BLaER1 (cell line): ENCODE results near the gene HOXD11.

Experiments used
- H3K27ac ChIP-seq: shearing (Covaris generic); formaldehyde crosslinking; 2 replicates; pipeline ENCODE4 v1.8.1; 2022
- H3K27me3 ChIP-seq: shearing (Covaris generic); formaldehyde crosslinking; 2 replicates; pipeline ENCODE4 v1.8.1; 2022
- H3K36me3 ChIP-seq: shearing (Covaris generic); formaldehyde crosslinking; 2 replicates; pipeline ENCODE4 v1.8.1; 2022
- H3K4me1 ChIP-seq: shearing (Covaris generic); formaldehyde crosslinking; 2 replicates; pipeline ENCODE4 v1.8.1; 2022
- H3K4me2 ChIP-seq: shearing (Covaris generic); formaldehyde crosslinking; 2 replicates; pipeline ENCODE4 v1.8.1; 2022
- H3K4me3 ChIP-seq: shearing (Covaris generic); formaldehyde crosslinking; 2 replicates; pipeline ENCODE4 v1.8.1; 2022
- H3K9ac ChIP-seq: shearing (Covaris generic); formaldehyde crosslinking; 2 replicates; pipeline ENCODE4 v1.8.1; 2022
- H3K9me3 ChIP-seq: shearing (Covaris generic); formaldehyde crosslinking; 2 replicates; pipeline ENCODE4 v1.8.1; 2022
- H4K20me1 ChIP-seq: shearing (Covaris generic); formaldehyde crosslinking; 2 replicates; pipeline ENCODE4 v1.8.1; 2022
- Cebpa-rat ChIP-seq: shearing (Covaris generic); IDR thresholded peaks from 2 replicates; pipeline ENCODE4 v1.8.1; 2022

Gene HOXD11

DNA sequence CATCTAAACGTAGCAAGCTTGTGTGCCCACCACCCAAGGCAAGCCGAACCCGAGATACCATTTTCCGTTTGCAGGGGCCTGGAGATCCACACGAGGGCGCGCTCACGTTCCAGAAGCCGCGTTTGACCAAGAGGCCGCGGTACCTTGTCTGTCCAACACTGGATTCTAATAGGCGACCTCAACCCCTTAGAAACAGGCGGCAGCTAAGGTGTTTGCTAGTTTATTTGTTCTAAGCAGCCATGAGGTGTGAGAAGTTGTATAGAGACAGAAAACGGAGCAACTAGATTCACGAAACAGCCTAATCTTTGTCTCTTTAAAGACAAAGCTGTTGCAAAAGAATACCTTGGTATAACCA, 4.2 kb downstream of the HOXD11 start:
- Histone ChIP-seq H3K9ac (no peak overlapping the region), H3K9me3 (peaks cover 67% of the 10 kb centered on the region), H3K4me2 (no peak overlapping the region), H4K20me1 (peaks cover 66% of the 10 kb centered on the region), H3K36me3 (no peaks in the 10 kb centered on the region), H3K27me3 (peaks cover 95% of the 10 kb centered on the region), H3K27ac (no peak overlapping the region), H3K4me3 (no peak overlapping the region), H3K4me1 (no peaks in the 10 kb centered on the region)
- TF ChIP-seq Cebpa-rat, result no peak

DNA sequence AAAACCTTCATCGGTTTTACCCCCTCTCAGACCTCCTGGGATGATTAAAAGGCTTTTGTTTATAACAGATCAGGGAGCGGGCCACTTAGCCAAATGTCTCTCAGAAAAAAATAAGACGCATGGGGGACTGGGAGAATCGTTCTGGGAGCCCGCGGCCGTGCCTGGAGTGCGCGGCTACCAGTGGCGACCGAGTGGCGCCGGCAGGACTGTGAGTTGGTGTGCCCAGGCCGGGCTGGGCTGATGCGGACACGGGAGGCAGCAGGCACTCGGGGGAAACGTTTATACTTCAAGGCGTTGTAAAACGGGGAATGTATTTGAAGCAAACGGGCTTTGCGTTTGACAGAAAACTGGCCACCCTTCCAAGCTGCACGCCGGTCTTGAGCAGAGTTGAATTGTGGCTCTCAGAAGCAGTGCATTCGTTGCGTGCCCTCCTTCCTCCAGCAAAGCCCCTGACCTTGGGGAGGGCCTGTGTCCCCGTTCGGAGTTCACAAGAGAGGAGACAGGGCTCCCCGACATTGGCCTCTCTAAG, 4.8 kb downstream of the HOXD11 start:
- H3K4me2 ChIP-seq, result no peak overlapping the region
- peaks cover 95% of the 10 kb centered on the region for H3K27me3 ChIP-seq
- no peaks in the 10 kb centered on the region for H3K4me1 ChIP-seq
- H3K27ac ChIP-seq, result no peak overlapping the region
- H3K4me3 ChIP-seq, result no peak overlapping the region
- no peak for TF ChIP-seq Cebpa-rat
- H4K20me1 ChIP-seq, result peaks cover 72% of the 10 kb centered on the region
- H3K9me3 ChIP-seq, result peaks cover 67% of the 10 kb centered on the region
- no peaks in the 10 kb centered on the region for H3K36me3 ChIP-seq
- H3K9ac ChIP-seq, result no peak overlapping the region

DNA sequence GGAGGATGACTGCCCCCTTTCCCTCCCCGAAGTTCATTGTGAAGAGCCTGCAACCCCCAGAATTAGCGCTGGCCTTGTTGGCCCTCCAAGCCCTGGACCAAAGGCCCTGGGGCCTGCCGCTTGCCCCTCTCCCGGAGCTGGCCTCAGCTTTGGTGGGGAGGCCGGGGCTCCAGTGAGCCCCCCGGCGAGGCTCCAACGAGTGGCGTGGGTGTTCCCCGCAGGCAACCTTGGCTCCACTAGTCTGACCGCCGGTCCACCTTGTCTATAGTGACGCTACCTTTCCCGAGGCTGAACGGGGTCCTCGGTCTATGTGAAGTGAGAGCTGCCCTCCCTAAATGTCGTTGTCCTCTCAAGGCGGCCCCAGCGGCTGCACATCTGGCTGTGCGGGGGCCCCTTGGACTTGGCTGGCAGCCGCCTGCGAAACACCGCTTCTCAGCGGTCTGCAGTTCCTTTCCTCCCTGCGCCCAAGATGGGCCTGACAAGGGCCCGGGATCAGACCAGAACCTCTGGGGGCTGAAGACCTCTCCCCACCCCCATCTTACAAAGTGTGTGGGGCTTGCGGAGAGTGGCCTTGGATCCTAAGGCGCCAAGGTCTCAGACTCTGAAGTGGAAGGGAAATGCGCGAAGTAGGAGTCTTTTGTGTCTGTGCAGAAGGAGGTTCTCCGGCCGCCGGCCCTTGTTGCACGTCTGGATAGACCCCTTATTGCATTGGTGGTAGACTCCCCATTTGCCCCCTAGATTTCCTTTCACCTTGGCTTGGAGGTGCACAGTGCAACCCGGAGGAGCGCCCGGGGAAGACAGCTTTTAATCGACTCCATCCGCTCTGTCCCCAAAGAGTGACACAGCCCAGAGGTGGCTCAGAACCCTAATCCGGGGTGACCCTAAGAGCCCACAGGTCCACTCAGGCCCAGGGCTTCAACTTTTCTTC, 5.6 kb downstream of the HOXD11 start:
- Histone ChIP-seq H3K27ac (no peak overlapping the region), H4K20me1 (peaks cover 80% of the 10 kb centered on the region), H3K9me3 (peaks cover 68% of the 10 kb centered on the region), H3K36me3 (no peaks in the 10 kb centered on the region), H3K27me3 (peaks cover 98% of the 10 kb centered on the region), H3K4me1 (no peaks in the 10 kb centered on the region), H3K4me3 (no peak overlapping the region), H3K4me2 (no peak overlapping the region), H3K9ac (no peak overlapping the region)
- no peak for TF ChIP-seq Cebpa-rat

DNA sequence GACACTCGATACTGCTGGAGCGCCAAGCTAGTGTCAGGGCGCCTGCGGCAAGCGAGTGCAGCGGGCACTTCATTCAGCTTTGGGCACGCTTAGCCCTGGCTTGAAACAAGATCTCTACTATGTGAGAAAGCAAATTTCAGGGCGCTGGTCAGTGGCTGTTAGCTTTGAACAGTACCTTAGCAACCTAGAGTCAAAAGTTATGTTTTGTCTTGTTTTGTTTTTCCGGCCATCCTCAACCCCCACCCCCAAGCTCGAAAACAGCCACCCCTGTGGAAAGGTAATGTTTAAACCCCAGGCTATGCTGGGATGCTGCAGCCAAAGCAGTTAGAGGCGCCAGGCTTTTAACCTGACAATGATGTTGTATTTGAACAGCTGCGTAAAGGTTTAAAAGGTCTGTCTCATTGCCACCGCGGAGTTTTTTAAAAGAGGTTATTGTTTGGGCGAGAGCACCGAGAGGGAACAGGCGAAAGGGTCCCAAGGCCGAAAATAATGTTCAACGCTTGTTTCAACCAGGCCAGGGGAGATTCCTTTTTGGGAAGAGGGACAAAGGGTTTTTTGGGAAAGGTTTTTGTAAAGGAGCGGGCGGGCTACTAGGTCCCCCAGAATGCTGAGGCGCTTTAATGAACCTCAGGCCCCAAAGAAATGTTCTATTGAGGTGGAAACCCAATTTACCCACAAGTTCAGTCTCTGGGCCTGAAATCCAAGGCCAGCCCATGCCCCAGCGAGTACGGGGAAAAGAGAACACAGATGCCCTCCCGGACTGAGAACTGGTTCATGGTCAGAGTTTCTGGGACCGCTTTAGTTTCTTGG, 7.2 kb downstream of the HOXD11 start:
- Histone ChIP-seq H3K9me3 (peaks cover 62% of the 10 kb centered on the region), H3K36me3 (no peaks in the 10 kb centered on the region), H3K4me2 (no peak overlapping the region), H3K4me1 (no peaks in the 10 kb centered on the region), H4K20me1 (peaks cover 92% of the 10 kb centered on the region), H3K9ac (no peak overlapping the region), H3K4me3 (no peak overlapping the region), H3K27ac (no peak overlapping the region), H3K27me3 (peaks cover 100% of the 10 kb centered on the region)
- TF ChIP-seq Cebpa-rat, result no peak

DNA sequence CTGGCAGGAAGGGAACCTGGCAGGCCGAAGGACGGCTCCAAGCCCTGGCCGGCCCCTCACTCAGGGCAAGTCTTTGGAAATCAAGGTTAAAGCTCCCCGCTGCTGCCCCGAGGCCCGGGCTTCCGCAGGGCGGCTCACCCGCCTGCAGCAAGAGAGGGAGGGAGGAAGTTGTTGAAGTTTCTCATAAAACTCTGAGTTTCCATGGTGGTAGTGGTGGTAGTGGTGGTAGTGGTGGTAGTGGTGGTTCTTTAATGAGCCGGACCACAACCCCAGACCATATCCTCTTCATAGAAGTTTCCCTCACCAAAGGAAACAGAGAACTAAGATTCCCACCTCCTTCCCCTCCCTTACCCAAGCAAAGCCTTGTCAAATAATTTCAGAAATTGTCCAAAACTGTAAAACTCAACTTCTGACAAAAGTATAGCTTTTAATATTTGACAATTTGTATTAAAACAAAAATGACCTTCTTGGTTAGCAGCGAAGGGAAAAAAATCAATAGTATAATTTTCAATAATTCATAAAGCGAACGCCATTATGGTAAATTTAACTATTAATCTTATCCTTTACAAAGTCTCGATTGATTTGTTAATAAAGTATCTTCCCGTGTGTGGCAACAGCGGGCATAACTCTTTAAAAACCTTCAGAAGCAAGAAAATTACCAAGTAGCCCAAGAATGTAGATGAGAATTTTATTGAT, 8.0 kb downstream of the HOXD11 start:
- H3K27ac ChIP-seq, result no peak overlapping the region
- H4K20me1 ChIP-seq, result peaks cover 90% of the 10 kb centered on the region
- no peaks in the 10 kb centered on the region for H3K4me1 ChIP-seq
- H3K9ac ChIP-seq, result no peak overlapping the region
- peaks cover 62% of the 10 kb centered on the region for H3K9me3 ChIP-seq
- H3K4me3 ChIP-seq, result no peak overlapping the region
- no peak for TF ChIP-seq Cebpa-rat
- peaks cover 100% of the 10 kb centered on the region for H3K27me3 ChIP-seq
- no peaks in the 10 kb centered on the region for H3K36me3 ChIP-seq
- H3K4me2 ChIP-seq, result no peak overlapping the region

DNA sequence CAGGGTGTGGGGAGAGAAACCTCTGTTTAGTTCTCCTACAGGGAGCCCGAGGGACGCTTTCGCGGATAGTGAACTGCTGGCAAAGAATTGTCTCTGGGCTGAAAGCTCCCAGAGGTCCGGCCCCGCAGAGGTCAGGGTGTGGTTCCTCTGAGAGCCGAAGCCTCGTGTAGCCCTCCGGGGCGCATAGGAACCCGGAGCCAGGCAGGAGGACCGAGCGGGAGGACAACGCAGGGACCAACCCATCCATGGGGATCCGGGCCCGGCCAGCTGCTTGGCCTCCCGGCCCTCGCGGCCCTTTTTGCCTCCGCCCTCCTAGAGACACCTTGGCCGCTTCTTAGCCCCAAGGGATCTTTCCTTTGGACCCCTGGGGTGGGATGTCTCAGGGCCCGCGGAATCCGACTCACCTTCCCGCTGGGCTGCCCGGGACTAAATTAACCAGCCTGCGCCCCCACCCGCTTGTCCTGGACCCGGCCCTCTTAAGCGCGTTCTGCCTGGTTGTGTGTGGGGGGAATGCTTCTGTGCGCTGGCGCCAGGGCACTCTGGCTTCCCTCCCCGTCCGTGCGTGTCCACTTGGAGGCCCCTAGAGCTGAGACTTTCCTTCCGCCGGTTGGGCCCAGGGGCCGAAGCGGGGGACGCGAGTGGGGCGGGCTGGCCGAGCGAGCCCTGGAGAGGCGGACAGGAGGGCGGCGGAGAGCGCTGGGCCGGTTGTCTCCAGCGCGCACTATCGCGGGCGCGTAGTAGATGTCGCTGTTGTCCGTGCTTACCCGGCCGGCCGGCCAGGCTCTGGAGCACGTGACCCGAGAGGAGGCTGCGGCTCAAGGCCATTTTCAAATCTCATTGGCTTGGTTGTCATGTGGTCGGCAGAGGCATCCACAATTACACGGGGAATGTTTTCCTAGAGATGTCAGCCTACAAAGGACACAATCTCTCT, 9.1 kb downstream of the HOXD11 start, which contains the start of gene HOXD10:
TSS of gene HOXD10 (plus strand) at position 896 of the 931 bp plus-strand sequence. CDS start 56 bp downstream, outside the sequence.
- Histone ChIP-seq H3K4me1 (no peaks in the 10 kb centered on the region), H3K4me3 (0 out of 2 replicates have a peak within 1 kb of the TSS, but pooled peaks have one; percentile 2), H4K20me1 (peaks cover 90% of the 10 kb centered on the region), H3K27me3 (peaks cover 100% of the 10 kb centered on the region), H3K9me3 (peaks cover 69% of the 10 kb centered on the region), H3K27ac (no peak within 1 kb of the TSS), H3K9ac (no peak within 1 kb of the TSS), H3K4me2 (no peak within 1 kb of the TSS), H3K36me3 (no peaks in the 10 kb centered on the region)
- no peak for TF ChIP-seq Cebpa-rat

DNA sequence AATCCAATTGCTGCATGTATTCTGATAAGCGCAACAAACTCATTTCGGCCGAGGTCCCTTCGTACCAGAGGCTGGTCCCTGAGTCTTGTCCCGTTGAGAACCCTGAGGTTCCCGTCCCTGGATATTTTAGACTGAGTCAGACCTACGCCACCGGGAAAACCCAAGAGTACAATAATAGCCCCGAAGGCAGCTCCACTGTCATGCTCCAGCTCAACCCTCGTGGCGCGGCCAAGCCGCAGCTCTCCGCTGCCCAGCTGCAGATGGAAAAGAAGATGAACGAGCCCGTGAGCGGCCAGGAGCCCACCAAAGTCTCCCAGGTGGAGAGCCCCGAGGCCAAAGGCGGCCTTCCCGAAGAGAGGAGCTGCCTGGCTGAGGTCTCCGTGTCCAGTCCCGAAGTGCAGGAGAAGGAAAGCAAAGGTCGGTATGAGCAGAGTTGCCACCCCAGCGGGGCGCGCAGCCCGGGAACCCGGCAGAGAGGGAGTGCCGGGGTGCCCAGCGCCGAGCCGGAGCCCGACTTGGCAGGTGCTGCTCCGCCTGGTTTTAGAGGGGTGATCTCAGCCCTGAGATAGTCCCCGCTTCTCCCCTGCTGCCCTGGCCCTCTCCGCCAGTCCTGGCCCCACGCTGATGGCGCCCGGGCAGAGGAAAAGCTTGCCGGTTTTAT, 10.2 kb downstream of the HOXD11 start:
- no peak for TF ChIP-seq Cebpa-rat
- no peaks in the 10 kb centered on the region for H3K36me3 ChIP-seq
- H3K4me1 ChIP-seq, result no peaks in the 10 kb centered on the region
- peaks cover 100% of the 10 kb centered on the region for H3K27me3 ChIP-seq
- no peak overlapping the region for H3K9ac ChIP-seq
- 0 out of 2 replicates have a peak overlapping the region, but pooled peaks have one; percentile 2 for H3K4me3 ChIP-seq
- H3K27ac ChIP-seq, result no peak overlapping the region
- peaks cover 74% of the 10 kb centered on the region for H3K9me3 ChIP-seq
- no peak overlapping the region for H3K4me2 ChIP-seq
- peaks cover 90% of the 10 kb centered on the region for H4K20me1 ChIP-seq

DNA sequence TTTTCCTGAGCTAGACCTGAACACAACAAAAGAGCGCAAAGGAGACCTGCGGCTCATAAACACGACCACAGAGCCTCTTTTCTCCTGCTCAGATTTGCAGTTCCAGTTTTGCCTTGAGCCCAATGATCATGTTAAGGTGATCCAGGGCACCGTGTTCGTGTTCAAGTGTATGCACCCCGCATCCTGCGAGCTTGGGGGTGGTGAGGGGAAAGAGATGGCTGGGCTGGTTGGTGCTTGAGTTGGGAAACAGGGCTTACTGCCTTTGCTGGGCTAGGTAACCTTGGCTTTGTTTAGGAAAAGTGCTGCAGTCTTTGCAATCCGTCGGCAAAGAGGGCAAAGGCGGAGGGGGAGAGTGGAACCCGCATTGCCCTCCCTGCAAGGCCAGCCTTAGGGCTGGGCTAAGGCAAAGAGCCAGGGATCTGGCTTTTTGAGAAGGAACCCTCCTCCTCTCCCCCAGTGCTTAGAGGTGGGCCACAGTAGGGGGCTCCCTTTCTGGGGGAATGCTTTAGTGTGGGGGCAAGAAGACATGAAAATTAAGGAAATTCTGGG, 10.8 kb downstream of the HOXD11 start:
- Histone ChIP-seq H3K27me3 (peaks cover 100% of the 10 kb centered on the region), H3K27ac (no peak overlapping the region), H3K36me3 (no peaks in the 10 kb centered on the region), H3K4me2 (no peak overlapping the region), H3K4me1 (no peaks in the 10 kb centered on the region), H3K9me3 (peaks cover 74% of the 10 kb centered on the region), H3K9ac (no peak overlapping the region), H4K20me1 (peaks cover 90% of the 10 kb centered on the region), H3K4me3 (0 out of 2 replicates have a peak overlapping the region, but pooled peaks have one; percentile 2)
- no peak for TF ChIP-seq Cebpa-rat
